ENCODE results near the gene WDR18.

WDR18 gene

DNA sequence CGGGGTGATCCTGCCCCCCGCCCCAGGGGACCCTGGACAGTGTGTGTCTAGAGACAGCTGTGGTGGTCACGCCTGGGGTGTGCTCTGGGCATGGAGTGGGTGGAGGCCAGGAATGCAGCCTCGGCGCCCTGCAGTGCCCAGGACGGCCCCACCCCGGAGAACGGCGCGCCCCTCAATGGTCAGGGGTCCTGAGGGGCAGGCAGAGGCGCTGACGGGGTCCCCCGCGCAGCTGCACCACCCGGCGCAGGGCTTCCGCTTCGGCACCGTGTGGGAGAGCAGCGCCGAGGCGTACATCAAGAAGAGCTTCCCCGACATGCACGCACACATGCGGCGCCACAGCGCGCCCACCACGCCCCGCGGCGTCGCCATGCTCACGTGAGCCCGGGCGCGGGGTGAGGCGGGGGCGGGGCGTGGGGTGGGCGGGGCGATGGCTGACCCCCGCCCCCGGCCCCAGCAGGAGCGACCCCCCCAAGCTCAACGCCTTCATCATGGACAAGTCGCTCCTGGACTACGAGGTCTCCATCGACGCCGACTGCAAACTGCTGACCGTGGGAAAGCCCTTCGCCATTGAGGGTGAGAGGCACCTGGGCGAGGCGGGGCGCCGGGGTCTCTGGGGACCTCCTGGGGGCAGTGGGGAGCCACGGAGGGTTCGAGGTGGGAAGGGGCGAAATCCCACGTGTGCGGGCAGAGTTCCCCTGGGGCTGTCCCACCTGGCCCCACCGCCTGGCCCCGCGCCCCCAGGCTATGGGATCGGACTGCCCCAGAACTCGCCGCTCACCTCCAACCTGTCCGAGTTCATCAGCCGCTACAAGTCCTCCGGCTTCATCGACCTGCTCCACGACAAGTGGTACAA, 23.5 kb downstream of the WDR18 start:
- DNase-seq (ENCODE audit: extremely low read depth, low read depth), result no peak
- TF ChIP-seq, protein P1, sequence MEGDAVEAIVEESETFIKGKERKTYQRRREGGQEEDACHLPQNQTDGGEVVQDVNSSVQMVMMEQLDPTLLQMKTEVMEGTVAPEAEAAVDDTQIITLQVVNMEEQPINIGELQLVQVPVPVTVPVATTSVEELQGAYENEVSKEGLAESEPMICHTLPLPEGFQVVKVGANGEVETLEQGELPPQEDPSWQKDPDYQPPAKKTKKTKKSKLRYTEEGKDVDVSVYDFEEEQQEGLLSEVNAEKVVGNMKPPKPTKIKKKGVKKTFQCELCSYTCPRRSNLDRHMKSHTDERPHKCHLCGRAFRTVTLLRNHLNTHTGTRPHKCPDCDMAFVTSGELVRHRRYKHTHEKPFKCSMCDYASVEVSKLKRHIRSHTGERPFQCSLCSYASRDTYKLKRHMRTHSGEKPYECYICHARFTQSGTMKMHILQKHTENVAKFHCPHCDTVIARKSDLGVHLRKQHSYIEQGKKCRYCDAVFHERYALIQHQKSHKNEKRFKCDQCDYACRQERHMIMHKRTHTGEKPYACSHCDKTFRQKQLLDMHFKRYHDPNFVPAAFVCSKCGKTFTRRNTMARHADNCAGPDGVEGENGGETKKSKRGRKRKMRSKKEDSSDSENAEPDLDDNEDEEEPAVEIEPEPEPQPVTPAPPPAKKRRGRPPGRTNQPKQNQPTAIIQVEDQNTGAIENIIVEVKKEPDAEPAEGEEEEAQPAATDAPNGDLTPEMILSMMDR (IDR thresholded peaks at IDR 0.05; ENCODE audit: low read depth, low read length), result no peak

DNA sequence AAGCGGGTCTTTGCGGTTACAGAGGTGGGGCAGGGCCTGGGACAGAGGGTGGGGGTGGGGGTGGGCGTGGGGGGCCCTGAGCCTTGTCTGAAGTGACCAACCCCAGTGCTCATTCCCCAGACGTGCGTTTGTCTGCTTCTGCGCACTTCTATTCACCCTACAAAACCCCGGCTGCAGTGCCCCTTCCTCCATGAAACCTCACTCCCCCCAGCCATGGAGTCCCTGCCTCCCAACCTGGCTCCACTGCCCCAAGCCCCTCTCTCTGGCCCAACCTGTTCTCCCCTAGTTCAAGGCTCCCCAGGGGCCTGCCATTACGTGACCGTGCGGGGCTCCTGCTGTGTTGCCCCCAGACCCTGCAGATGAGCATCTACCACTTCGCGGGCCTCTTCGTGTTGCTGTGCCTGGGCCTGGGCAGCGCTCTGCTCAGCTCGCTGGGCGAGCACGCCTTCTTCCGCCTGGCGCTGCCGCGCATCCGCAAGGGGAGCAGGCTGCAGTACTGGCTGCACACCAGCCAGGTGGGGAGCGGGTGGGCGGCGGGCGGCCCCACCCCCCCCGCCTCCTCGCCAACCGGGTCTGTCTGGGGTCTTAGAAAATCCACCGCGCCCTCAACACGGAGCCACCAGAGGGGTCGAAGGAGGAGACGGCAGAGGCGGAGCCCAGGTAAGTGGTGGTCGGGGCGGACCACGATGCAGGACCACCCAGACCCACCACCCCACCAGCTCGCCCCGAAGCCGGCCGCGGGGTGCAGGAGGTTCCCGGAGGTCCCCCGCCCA, 24.3 kb downstream of the WDR18 start:
- TF ChIP-seq, protein P1 (IDR thresholded peaks at IDR 0.05; ENCODE audit: low read depth, low read length), result no peak
- no peak for DNase-seq (ENCODE audit: extremely low read depth, low read depth)

DNA sequence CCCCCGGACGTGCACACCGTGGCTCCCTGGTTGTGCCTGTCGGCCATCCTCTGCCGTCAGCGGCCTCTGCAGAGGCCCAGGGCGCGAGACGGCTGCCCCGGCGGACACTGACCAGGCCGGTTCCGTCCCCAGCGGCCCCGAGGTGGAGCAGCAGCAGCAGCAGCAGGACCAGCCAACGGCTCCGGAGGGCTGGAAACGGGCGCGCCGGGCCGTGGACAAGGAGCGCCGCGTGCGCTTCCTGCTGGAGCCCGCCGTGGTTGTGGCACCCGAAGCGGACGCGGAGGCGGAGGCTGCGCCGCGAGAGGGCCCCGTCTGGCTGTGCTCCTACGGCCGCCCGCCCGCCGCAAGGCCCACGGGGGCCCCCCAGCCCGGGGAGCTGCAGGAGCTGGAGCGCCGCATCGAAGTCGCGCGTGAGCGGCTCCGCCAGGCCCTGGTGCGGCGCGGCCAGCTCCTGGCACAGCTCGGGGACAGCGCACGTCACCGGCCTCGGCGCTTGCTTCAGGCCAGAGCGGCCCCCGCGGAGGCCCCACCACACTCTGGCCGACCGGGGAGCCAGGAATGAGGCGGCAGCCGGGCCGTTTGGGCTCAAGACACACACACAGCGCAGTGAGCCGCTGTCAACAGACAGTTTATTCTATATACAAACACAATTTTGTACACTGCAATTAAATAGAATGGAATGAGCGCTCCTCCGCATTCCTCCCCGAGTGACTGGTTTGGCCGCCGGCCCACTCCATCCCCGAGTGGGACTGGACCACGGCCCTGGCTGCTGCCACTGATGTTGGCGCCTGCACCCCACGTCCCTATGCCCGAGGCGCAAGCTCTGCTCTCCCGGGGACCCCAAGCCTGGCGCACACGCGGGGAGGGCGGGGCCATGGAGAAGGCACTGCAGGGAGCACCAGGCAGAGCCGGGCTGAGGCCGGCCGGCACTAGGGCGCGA, 25.2 kb downstream of the WDR18 start:
- TF ChIP-seq, protein P1 (IDR thresholded peaks at IDR 0.05; ENCODE audit: low read depth, low read length), result no peak
- DNase-seq (ENCODE audit: extremely low read depth, low read depth), result no peak

DNA sequence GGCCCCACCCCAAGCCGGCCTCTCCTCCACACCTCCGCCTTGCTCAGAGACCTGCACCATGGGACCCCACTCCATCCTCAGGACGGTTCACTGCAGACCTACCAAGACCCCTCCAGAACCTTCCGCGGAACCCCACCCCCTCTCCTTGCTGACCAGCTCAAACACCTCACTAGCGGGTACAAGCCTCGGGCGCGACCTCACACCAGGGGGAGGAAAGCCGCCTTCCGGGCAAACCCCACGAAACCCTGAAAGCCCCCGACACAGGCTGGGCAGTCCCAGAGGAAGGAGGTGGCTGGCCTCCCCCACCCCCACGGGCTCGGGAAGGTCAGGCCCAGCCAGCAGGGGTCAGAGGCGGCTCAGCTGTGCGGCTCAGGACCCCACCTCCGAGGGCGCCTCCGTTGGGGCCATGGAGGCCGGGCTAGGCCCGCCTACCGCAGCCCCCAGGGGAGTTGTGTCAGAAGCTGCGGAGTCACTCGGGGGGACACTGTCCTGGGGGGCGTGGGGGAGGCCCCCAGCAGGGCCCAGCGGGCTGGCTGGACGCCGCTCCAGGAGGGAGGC, 25.9 kb downstream of the WDR18 start:
- DNase-seq (ENCODE audit: extremely low read depth, low read depth), result no peak
- TF ChIP-seq, protein P1 (IDR thresholded peaks at IDR 0.05; ENCODE audit: low read depth, low read length), result no peak

DNA sequence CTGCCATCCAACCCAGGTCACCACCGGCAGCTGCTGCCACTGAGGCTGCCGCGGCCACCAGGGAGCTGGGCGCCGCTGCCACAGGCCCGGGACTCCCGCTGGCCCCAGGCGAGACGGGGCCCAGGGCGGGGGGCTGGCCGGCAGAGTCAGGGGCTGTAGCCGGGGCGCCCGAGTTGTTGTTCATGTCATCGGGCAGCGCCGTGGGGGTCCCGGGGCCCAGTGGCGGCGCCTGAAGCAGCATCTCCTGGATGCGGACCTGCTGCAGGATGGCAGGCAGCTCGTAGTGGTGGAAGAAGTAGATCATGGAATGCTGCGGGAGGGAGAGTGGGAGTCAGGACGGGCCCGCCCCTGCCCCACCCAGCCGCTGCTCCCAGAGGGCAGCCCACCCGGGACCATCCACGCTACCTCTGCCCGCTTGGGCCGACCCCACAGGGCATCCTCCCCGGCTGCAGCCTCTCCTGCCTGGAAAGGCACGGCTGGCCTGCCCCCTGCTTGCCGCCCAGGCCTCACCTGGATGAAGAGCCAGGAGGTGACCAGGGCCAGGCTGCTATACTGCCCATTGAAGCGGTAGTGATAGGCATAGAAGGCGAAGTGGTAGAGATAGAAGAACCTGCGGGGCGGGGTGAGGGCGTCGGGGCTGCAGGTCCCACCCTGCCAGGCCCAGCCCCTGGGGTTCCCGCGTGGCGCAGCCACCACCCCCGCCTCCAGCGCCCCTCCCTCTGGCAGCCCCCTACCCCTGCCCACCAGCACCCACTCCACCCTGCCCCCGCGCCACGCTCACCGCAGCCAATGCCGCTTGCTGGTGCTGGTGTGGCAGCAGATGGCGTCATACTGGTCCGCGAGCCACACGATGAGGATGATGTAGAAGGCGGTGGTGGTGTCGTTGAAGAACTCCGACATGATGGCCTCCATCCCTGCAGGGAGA, 26.7 kb downstream of the WDR18 start:
- TF ChIP-seq, protein P1 (IDR thresholded peaks at IDR 0.05; ENCODE audit: low read depth, low read length), result no peak
- no peak for DNase-seq (ENCODE audit: extremely low read depth, low read depth)

DNA sequence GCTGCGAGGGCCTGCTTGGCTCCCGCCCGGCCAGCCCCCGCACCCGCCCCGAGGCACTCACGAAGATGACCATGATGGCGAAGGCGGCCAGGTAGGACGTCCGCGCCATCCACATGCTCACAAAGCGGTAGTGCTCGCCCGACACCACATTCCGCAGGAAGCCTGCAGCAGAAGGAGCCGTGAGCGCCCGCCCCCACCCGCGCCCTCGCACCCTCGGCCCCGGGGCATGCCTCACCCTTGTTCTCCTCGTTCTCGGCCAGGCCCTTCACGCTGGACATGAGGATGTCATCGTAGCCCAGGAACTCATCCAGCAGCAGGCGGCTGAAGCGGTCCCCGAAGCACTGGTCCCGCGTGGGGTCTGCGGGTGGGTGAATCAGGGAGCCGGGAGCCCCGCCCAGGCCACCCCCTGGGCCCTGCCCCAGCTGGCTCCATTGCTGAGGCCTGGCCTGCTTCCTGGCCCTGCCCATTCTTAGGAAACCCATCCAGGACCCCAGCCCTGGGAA, 27.7 kb downstream of the WDR18 start:
- TF ChIP-seq, protein P1 (IDR thresholded peaks at IDR 0.05; ENCODE audit: low read depth, low read length), result no peak
- no peak for DNase-seq (ENCODE audit: extremely low read depth, low read depth)

All from AG09319 (cell line).